HepG2 (cell line): ENCODE data around the gene THRB. TPM values are rescaled to one million over a fixed set of nuclear protein-coding genes. Genes with fewer than 3 reads are reported as not detected.

Experiments used
- GZF1 ChIP-seq: sonication (generic); formaldehyde crosslinking; IDR thresholded peaks from 2 replicates; pipeline ENCODE4 v1.5.1; 2020; ENCODE audit warnings: mild to moderate bottlenecking, missing genetic modification reagents
- JARID2 ChIP-seq: sonication (generic); formaldehyde crosslinking; IDR thresholded peaks from 2 replicates; pipeline ENCODE4 v1.8.1; 2023; ENCODE audit warnings: missing genetic modification reagents, inconsistent platforms; ENCODE audit not compliant: insufficient replicate concordance
- KLF11 ChIP-seq: IDR thresholded peaks from 2 replicates; pipeline ENCODE4 v1.6.1; 2016; ENCODE audit warnings: missing compliant biosample characterization
- NFE2L1 ChIP-seq: sonication (generic); formaldehyde crosslinking; IDR thresholded peaks from 2 replicates; pipeline ENCODE4 v1.4.0; 2020; ENCODE audit warnings: missing genetic modification reagents, mild to moderate bottlenecking, borderline replicate concordance
- NFKBIZ ChIP-seq: IDR thresholded peaks from 2 replicates; pipeline ENCODE4 v1.6.1; 2018; ENCODE audit warnings: missing genetic modification reagents, missing compliant biosample characterization
- PRPF4 ChIP-seq: fragments of 200-400 bp; formaldehyde crosslinking; IDR thresholded peaks from 2 replicates; pipeline ENCODE4 v1.6.1; 2016; ENCODE audit warnings: low read length, low read depth; ENCODE audit not compliant: poor library complexity, severe bottlenecking
- ZNF563 ChIP-seq: sonication (generic); formaldehyde crosslinking; IDR thresholded peaks from 2 replicates; pipeline ENCODE4 v1.8.0; 2022; ENCODE audit warnings: mild to moderate bottlenecking, moderate library complexity, missing genetic modification reagents
- ZNF775 ChIP-seq: sonication (generic); formaldehyde crosslinking; IDR thresholded peaks from 2 replicates; pipeline ENCODE4 v1.4.0; 2020; ENCODE audit warnings: missing genetic modification reagents, mild to moderate bottlenecking, moderate library complexity, borderline replicate concordance
- ZSCAN22 ChIP-seq: sonication (generic); formaldehyde crosslinking; IDR thresholded peaks from 2 replicates; pipeline ENCODE4 v1.4.0; 2020; ENCODE audit warnings: mild to moderate bottlenecking, missing genetic modification reagents
- polyA plus RNA-seq, 8 experiments: library from polyadenylated mRNA; depleted of rRNA in 3 of 8; stranded (reverse) in 7 of 8; unstranded in 1 of 8; fragments of >200 nt; fragmentation: Illumina TruSeq in 4 of 8; extraction: Trizol in 4 of 8; gene quantifications; 2 replicates each; pipeline versions ENCODE4 v1.2.1 to v1.2.3, GENCODE V29; 2011 to 2016; ENCODE audit warnings: low read depth in 4 of 8, missing spikeins in 1 of 8, mixed read lengths in 1 of 8; ENCODE audit not compliant: insufficient read depth in 1 of 8
- total RNA-seq, 5 experiments: library from RNA; depleted of rRNA; stranded (reverse); fragments of >200 nt; fragmentation: Illumina TruSeq; extraction: Trizol; gene quantifications; 2 replicates each; pipeline ENCODE4 v1.2.3, GENCODE V29; 2016; ENCODE audit warnings: low read depth in 1 of 5
- TF ChIP-seq, protein P1 (sequence below): sonication (generic); formaldehyde crosslinking; conservative IDR thresholded peaks from 2 replicates; pipeline ENCODE4 v1.4.0; 2020; ENCODE audit warnings: missing genetic modification reagents
- TF ChIP-seq, protein P2 (sequence below): sonication (generic); formaldehyde crosslinking; IDR thresholded peaks from 2 replicates; pipeline ENCODE4 v1.4.0; 2020; ENCODE audit warnings: missing genetic modification reagents
- TF ChIP-seq, protein P3 (sequence below), 2 experiments: sonication (generic) in 1 of 2; formaldehyde crosslinking in 1 of 2; IDR thresholded peaks; 2 replicates each; pipeline versions ENCODE4 v1.6.1 to v1.9.0; 2014 to 2022; ENCODE audit warnings: antibody characterized with exemption in 1 of 2, borderline replicate concordance in 1 of 2, inconsistent platforms in 1 of 2, low read depth in 1 of 2, missing genetic modification reagents in 1 of 2
- TF ChIP-seq, protein P4 (sequence below): sonication (generic); formaldehyde crosslinking; IDR thresholded peaks from 2 replicates; pipeline ENCODE4 v1.4.0; 2020; ENCODE audit warnings: low read depth, missing genetic modification reagents
- TF ChIP-seq, protein P5 (sequence below): sonication (generic); formaldehyde crosslinking; IDR thresholded peaks from 2 replicates; pipeline ENCODE4 v1.8.0; 2023; ENCODE audit warnings: mild to moderate bottlenecking, missing genetic modification reagents

The THRB gene
- total and polyA plus RNA-seq, 2 of the 13 experiments (the other 11 are each of a cell fraction or from before 2014, with no cell fraction given), result 4.7 to 22.7 TPM

DNA sequence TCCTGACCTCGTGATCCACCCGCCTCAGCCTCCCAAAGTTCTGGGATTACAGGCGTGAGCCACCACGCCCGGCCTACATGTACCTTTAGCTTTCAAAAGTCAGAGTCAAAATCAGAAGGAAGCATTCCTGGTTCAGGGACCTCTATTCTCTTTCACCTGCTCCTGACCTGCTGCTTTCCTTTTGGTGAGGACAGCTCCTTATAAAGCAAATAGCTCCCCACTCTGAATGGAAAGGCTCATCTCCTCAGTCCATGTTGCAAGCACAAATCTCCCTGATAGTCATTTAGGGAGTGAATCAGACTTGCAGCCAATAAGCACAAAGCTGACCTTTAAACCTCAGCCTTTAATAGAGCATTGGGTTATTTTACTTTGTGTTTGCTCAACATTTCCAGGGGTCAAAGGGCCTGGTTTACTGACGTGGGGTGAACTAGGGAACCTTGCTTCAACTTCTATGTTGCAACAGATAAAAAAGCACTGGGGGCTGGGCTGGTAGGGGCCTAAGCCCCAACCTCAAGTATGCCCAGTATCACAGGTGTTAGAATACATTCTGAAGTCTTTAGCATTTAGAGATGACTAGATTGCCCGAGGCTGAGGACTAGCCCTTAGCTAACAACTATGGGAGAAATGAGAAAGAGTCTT, 43.1 kb downstream of the THRB start (continued):
- TF ChIP-seq, protein P1, sequence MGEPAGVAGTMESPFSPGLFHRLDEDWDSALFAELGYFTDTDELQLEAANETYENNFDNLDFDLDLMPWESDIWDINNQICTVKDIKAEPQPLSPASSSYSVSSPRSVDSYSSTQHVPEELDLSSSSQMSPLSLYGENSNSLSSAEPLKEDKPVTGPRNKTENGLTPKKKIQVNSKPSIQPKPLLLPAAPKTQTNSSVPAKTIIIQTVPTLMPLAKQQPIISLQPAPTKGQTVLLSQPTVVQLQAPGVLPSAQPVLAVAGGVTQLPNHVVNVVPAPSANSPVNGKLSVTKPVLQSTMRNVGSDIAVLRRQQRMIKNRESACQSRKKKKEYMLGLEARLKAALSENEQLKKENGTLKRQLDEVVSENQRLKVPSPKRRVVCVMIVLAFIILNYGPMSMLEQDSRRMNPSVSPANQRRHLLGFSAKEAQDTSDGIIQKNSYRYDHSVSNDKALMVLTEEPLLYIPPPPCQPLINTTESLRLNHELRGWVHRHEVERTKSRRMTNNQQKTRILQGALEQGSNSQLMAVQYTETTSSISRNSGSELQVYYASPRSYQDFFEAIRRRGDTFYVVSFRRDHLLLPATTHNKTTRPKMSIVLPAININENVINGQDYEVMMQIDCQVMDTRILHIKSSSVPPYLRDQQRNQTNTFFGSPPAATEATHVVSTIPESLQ, result no peak
- TF ChIP-seq ZNF775 (CRISPR knock-in tag) (no peak), PRPF4 (peak; percentile 82), NFKBIZ (0 out of 2 replicates have a peak, but pooled peaks have one; percentile 56), GZF1 (CRISPR knock-in tag) (peak; percentile 35; the same call in 1 of the 2 replicates), JARID2 (CRISPR knock-in tag) (no peak), KLF11 (CRISPR knock-in tag) (no peak; the same call in 1 of the 2 replicates), ZNF563 (CRISPR knock-in tag) (no peak), ZSCAN22 (no peak), NFE2L1 (CRISPR knock-in tag) (no peak)
- TF ChIP-seq, protein P2, sequence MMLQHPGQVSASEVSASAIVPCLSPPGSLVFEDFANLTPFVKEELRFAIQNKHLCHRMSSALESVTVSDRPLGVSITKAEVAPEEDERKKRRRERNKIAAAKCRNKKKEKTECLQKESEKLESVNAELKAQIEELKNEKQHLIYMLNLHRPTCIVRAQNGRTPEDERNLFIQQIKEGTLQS (CRISPR knock-in tag), result peak; percentile 45; the same call in 1 of the 2 replicates
- TF ChIP-seq, protein P3, sequence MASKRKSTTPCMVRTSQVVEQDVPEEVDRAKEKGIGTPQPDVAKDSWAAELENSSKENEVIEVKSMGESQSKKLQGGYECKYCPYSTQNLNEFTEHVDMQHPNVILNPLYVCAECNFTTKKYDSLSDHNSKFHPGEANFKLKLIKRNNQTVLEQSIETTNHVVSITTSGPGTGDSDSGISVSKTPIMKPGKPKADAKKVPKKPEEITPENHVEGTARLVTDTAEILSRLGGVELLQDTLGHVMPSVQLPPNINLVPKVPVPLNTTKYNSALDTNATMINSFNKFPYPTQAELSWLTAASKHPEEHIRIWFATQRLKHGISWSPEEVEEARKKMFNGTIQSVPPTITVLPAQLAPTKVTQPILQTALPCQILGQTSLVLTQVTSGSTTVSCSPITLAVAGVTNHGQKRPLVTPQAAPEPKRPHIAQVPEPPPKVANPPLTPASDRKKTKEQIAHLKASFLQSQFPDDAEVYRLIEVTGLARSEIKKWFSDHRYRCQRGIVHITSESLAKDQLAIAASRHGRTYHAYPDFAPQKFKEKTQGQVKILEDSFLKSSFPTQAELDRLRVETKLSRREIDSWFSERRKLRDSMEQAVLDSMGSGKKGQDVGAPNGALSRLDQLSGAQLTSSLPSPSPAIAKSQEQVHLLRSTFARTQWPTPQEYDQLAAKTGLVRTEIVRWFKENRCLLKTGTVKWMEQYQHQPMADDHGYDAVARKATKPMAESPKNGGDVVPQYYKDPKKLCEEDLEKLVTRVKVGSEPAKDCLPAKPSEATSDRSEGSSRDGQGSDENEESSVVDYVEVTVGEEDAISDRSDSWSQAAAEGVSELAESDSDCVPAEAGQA (IDR thresholded peaks at IDR 0.05; ENCODE audit: low read depth), result no peak
- TF ChIP-seq, protein P3 (CRISPR knock-in tag; IDR thresholded peaks at IDR 0.05; ENCODE audit: borderline replicate concordance), result peak; percentile 63; the same call in 1 of the 2 replicates
- TF ChIP-seq, protein P4, sequence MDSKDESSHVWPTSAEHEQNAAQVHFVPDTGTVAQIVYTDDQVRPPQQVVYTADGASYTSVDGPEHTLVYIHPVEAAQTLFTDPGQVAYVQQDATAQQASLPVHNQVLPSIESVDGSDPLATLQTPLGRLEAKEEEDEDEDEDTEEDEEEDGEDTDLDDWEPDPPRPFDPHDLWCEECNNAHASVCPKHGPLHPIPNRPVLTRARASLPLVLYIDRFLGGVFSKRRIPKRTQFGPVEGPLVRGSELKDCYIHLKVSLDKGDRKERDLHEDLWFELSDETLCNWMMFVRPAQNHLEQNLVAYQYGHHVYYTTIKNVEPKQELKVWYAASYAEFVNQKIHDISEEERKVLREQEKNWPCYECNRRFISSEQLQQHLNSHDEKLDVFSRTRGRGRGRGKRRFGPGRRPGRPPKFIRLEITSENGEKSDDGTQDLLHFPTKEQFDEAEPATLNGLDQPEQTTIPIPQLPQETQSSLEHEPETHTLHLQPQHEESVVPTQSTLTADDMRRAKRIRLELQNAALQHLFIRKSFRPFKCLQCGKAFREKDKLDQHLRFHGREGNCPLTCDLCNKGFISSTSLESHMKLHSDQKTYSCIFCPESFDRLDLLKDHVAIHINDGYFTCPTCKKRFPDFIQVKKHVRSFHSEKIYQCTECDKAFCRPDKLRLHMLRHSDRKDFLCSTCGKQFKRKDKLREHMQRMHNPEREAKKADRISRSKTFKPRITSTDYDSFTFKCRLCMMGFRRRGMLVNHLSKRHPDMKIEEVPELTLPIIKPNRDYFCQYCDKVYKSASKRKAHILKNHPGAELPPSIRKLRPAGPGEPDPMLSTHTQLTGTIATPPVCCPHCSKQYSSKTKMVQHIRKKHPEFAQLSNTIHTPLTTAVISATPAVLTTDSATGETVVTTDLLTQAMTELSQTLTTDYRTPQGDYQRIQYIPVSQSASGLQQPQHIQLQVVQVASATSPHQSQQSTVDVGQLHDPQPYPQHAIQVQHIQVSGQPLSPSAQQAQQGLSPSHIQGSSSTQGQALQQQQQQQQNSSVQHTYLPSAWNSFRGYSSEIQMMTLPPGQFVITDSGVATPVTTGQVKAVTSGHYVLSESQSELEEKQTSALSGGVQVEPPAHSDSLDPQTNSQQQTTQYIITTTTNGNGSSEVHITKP (CRISPR knock-in tag), result peak; percentile 79; the same call in 1 of the 2 replicates
- TF ChIP-seq, protein P5, sequence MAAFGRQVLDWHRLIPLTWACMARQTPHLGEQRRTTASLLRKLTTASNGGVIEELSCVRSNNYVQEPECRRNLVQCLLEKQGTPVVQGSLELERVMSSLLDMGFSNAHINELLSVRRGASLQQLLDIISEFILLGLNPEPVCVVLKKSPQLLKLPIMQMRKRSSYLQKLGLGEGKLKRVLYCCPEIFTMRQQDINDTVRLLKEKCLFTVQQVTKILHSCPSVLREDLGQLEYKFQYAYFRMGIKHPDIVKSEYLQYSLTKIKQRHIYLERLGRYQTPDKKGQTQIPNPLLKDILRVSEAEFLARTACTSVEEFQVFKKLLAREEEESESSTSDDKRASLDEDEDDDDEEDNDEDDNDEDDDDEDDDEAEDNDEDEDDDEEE (CRISPR knock-in tag), result no peak
